ENCODE results near the gene PBX3.

- TF ChIP-seq EZH2phosphoT487 (IDR thresholded peaks at IDR 0.05; ENCODE audit: borderline replicate concordance) = no peak
- TF ChIP-seq CTCF (conservative IDR thresholded peaks at IDR 0.05; ENCODE audit: low read length) = no peak
Observed at GRCh38 chr9:125988479-125989050, 241.4 kb downstream of the PBX3 start.
